ENCODE data around the gene ATRN. TPM values are rescaled to one million over a fixed set of nuclear protein-coding genes. Genes with fewer than 3 reads are reported as not detected.

ATRN gene
- total and polyA plus RNA-seq, 8 donors, result 2.9 to 63.9 (median 24.2) TPM

DNA sequence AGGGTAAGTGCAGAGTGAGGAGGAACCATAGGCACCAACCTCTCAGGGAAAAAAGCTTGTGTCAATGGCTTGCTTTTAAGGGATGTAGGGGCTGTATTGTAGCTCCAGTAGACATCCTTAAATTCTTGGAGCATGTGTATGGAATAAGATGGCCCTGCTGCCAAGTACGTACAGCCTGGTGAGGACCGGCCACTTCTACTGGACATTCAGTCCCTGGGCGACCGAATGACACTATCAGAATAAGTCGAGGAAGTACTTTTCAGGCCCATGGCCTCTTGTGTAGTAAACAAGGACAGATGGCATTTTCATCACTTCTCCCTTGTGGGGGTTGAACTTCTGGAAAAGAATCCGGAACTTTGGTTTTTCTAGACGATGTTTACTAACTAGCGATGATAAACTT, 159.6 kb downstream of the ATRN start:
- 82 to 91% (median 87%) methylated on average over 8 of the region's 8 CpGs for WGBS, 5 donors
- TF ChIP-seq POLR2AphosphoS5 (IDR thresholded peaks at IDR 0.05), result no peak
- TF ChIP-seq EP300 (IDR thresholded peaks at IDR 0.05), result no peak
- TF ChIP-seq, protein P1, sequence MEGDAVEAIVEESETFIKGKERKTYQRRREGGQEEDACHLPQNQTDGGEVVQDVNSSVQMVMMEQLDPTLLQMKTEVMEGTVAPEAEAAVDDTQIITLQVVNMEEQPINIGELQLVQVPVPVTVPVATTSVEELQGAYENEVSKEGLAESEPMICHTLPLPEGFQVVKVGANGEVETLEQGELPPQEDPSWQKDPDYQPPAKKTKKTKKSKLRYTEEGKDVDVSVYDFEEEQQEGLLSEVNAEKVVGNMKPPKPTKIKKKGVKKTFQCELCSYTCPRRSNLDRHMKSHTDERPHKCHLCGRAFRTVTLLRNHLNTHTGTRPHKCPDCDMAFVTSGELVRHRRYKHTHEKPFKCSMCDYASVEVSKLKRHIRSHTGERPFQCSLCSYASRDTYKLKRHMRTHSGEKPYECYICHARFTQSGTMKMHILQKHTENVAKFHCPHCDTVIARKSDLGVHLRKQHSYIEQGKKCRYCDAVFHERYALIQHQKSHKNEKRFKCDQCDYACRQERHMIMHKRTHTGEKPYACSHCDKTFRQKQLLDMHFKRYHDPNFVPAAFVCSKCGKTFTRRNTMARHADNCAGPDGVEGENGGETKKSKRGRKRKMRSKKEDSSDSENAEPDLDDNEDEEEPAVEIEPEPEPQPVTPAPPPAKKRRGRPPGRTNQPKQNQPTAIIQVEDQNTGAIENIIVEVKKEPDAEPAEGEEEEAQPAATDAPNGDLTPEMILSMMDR (IDR thresholded peaks at IDR 0.05), result no peak
- TF ChIP-seq POLR2A (IDR thresholded peaks at IDR 0.05), result no peak
- H3K9me3 ChIP-seq, result no peaks in the 10 kb centered on the region
- H3K4me1 ChIP-seq, result peaks cover 0 to 18% (median 3%) of the 10 kb centered on the region in 4 donors
- H3K27ac ChIP-seq, result no peak overlapping the region
- intact Hi-C loops (cut with DNase I; ENCODE audit: low total_unique reads), result no loop called here
- no peaks in the 10 kb centered on the region for H3K27me3 ChIP-seq
- H3K4me3 ChIP-seq, result no peak overlapping the region
- DNase-seq, result no peak
- peaks cover 0 to 63% (median 45%) of the 10 kb centered on the region in 4 donors for H3K36me3 ChIP-seq

DNA sequence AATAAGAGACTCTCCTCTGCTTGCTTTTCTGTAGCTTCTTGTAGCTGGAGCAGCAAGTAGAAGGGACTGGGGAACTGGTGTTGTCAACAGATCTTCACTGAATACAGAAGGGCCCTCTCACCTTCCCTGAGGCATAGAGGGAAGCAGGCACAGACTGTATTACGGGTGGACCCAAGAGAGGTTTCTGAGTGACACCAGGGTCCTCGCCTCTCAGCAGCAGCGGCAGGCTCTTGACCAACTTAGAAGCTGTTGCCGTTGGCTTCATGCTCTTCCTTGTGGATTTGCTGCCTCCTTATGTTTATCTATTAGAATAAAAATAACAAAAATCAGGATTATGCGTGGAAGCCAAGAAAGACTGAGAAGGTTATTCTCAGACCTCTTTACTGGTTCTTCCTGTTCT, 160.7 kb downstream of the ATRN start:
- no peaks in the 10 kb centered on the region for H3K27me3 ChIP-seq
- intact Hi-C loops (cut with DNase I; ENCODE audit: low total_unique reads), result no loop called here
- no peak overlapping the region for H3K27ac ChIP-seq
- no peak overlapping the region for H3K4me3 ChIP-seq
- H3K36me3 ChIP-seq, result peaks cover 0 to 58% (median 37%) of the 10 kb centered on the region in 4 donors
- H3K9me3 ChIP-seq, result no peaks in the 10 kb centered on the region
- TF ChIP-seq EP300 (IDR thresholded peaks at IDR 0.05) (no peak), POLR2A (IDR thresholded peaks at IDR 0.05) (no peak), POLR2AphosphoS5 (IDR thresholded peaks at IDR 0.05) (no peak)
- TF ChIP-seq, protein P1 (IDR thresholded peaks at IDR 0.05), result no peak
- WGBS, 5 donors, result 73 to 85% (median 81%) methylated on average over 5 of the region's 5 CpGs
- DNase-seq, result no peak
- H3K4me1 ChIP-seq, result peaks cover 0 to 18% (median 3%) of the 10 kb centered on the region in 4 donors

DNA sequence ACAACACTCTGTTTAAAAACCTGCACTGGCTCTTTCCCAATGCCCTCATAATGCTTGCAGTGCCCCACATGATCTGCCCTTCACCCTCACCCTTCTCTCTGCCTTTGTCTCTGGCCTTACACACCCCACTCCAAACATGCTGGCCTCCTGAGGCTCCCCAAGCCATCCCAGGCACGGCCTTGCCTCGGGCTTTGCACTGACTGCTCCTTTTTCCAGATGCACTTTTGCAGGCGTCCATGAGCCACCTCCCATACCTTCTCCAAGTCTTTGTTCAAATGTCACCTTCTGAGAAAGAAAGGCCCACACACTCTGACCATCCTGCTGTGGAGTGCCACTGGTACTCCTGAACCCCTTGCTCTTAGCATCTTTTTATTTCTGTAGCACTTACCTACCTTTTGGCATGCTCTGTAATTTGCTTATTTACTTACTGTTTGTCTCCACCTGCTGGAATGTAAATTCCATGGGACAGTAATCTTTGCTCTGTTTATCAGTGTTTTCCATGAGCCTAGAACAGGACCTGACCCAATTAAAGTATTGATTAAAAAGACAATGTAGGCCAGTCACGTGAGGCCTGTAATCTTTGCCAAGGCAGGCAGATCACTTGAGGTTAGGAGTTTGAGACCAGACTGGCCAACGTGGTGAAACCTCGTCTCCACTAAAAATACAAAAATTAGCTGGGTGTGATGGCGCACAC, 161.6 kb downstream of the ATRN start:
- intact Hi-C loops (cut with DNase I; ENCODE audit: low total_unique reads), result no loop called here
- H3K27ac ChIP-seq, result no peak overlapping the region
- peaks cover 0 to 18% (median 3%) of the 10 kb centered on the region in 4 donors for H3K4me1 ChIP-seq
- H3K27me3 ChIP-seq, result no peaks in the 10 kb centered on the region
- no peak for DNase-seq
- H3K4me3 ChIP-seq, result no peak overlapping the region
- peaks cover 0 to 51% (median 28%) of the 10 kb centered on the region in 4 donors for H3K36me3 ChIP-seq
- TF ChIP-seq EP300 (IDR thresholded peaks at IDR 0.05), result no peak
- no peak for TF ChIP-seq POLR2A (IDR thresholded peaks at IDR 0.05)
- TF ChIP-seq POLR2AphosphoS5 (IDR thresholded peaks at IDR 0.05), result no peak
- TF ChIP-seq, protein P1 (IDR thresholded peaks at IDR 0.05), result no peak
- 68 to 73% (median 69%) methylated on average over 7 of the region's 7 CpGs for WGBS, 5 donors
- no peaks in the 10 kb centered on the region for H3K9me3 ChIP-seq

DNA sequence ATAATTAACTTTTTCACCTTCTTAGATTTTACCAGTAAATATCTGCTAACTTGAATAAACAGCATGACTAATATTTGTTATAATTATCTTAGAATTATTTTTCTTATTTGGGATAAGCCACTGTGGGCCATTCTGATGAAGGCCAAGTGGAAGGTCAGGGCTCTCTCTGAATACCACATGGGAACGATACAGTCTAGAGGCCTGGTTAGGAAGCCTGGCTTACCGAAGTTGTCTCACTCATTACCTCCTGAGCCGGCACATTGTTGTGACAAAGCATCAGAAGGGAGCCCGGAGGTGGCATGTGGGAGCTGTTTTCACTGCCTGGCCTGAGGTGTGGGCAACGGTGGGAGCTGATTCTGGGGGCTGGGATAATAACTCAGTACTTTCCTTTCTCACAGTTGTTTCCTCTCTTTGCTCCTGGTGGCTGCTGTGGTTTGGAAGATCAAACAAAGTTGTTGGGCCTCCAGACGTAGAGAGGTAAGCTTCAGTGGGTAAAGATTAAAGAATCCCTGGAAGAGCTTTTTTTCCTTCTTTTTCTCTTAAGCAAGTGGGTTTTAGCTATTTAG, 163.2 kb downstream of the ATRN start:
- TF ChIP-seq POLR2A (IDR thresholded peaks at IDR 0.05) (no peak), POLR2AphosphoS5 (IDR thresholded peaks at IDR 0.05) (no peak), EP300 (IDR thresholded peaks at IDR 0.05) (no peak)
- TF ChIP-seq, protein P1 (IDR thresholded peaks at IDR 0.05), result no peak
- 28 to 62% (median 44%) methylated on average over 6 of the region's 6 CpGs for WGBS, 5 donors
- no peak overlapping the region for H3K4me3 ChIP-seq
- no peaks in the 10 kb centered on the region for H3K9me3 ChIP-seq
- intact Hi-C loops (cut with DNase I; ENCODE audit: low total_unique reads), result no loop called here
- peaks cover 0 to 18% (median 3%) of the 10 kb centered on the region in 4 donors for H3K4me1 ChIP-seq
- no peaks in the 10 kb centered on the region for H3K27me3 ChIP-seq
- no peak for DNase-seq
- no peak overlapping the region for H3K27ac ChIP-seq
- peaks cover 0 to 44% (median 26%) of the 10 kb centered on the region in 4 donors for H3K36me3 ChIP-seq

Data from stomach (tissue), 9 donors.